ENCODE measurements around the gene TCIRG1. TPM values are rescaled to one million over a fixed set of nuclear protein-coding genes. Genes with fewer than 3 reads are reported as not detected.

Gene TCIRG1
- total RNA-seq, 4 donors from 2014 or later, result 13.4 to 24.5 (median 14.1) TPM

DNA sequence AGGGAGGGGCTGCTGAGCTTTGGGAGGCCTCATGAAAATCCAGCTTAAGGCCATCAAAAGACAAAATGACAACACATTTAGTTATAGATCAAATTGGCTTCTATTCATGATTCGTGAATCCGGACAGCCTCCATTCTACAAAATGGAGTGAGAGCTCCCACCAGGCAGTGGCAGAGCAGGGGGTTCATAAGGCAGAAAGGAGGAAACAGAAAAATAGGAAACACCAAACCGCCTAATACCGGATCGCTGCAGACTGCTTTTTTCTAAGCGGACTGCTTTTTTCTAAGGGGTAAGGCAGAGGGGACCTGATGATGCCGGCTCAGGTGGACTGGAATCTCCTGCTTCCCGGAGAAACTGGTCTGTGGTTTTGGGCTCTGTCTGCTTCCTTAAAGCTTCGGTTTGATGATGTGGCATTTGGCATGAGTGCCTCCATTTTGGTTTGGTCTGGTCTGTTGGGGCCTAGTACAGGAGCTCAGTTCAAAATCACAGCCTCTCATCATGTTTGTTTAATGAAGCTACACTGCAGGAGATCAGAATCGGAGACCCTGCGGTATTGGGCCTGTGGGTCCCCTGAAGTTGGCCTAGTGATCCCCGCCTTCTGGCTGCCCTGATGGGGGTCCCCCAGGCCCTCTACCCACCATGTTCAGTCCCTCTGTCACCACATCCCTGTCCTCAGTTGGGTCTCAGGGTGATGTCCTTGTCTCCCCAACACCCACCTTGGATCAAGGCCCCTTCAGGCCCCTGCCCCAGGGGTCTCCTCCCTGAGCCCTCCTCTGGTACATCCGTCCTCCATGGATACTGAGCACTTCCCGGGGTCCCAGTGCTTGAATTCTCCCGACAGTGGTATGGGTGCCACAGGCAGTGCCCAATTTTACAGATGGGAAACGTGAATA is 27.5 kb upstream of the TCIRG1 start:
- ATAC-seq (no peak), DNase-seq (no peak)
- TF ChIP-seq, protein P1, sequence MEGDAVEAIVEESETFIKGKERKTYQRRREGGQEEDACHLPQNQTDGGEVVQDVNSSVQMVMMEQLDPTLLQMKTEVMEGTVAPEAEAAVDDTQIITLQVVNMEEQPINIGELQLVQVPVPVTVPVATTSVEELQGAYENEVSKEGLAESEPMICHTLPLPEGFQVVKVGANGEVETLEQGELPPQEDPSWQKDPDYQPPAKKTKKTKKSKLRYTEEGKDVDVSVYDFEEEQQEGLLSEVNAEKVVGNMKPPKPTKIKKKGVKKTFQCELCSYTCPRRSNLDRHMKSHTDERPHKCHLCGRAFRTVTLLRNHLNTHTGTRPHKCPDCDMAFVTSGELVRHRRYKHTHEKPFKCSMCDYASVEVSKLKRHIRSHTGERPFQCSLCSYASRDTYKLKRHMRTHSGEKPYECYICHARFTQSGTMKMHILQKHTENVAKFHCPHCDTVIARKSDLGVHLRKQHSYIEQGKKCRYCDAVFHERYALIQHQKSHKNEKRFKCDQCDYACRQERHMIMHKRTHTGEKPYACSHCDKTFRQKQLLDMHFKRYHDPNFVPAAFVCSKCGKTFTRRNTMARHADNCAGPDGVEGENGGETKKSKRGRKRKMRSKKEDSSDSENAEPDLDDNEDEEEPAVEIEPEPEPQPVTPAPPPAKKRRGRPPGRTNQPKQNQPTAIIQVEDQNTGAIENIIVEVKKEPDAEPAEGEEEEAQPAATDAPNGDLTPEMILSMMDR (IDR thresholded peaks at IDR 0.05 in 4 of 5, conservative IDR thresholded peaks at IDR 0.05 in 1 of 5), result no peak
- TF ChIP-seq POLR2A (IDR thresholded peaks at IDR 0.05), result no peak
- Histone ChIP-seq H3K4me3 (peak overlapping the region in 2 of 4 donors; percentile 36 to 39), H3K9me3 (no peaks in the 10 kb centered on the region), H3K4me1 (peaks cover 7 to 18% of the 10 kb centered on the region in 2 donors), H3K36me3 (no peaks in the 10 kb centered on the region), H3K27me3 (no peaks in the 10 kb centered on the region), H3K27ac (peak overlapping the region; percentile 73 to 79 (median 76))
- intact Hi-C loops (cut with DNase I; ENCODE audit: low total_unique reads), result loop anchor here (2.0 kb wide), 1 partner anchor 28 kb away; the partner anchor contains the start of gene TCIRG1
- in situ Hi-C loops (cut with MboI; ENCODE audit: low sequenced_read_pairs in 4 of 4), result no loop called here

DNA sequence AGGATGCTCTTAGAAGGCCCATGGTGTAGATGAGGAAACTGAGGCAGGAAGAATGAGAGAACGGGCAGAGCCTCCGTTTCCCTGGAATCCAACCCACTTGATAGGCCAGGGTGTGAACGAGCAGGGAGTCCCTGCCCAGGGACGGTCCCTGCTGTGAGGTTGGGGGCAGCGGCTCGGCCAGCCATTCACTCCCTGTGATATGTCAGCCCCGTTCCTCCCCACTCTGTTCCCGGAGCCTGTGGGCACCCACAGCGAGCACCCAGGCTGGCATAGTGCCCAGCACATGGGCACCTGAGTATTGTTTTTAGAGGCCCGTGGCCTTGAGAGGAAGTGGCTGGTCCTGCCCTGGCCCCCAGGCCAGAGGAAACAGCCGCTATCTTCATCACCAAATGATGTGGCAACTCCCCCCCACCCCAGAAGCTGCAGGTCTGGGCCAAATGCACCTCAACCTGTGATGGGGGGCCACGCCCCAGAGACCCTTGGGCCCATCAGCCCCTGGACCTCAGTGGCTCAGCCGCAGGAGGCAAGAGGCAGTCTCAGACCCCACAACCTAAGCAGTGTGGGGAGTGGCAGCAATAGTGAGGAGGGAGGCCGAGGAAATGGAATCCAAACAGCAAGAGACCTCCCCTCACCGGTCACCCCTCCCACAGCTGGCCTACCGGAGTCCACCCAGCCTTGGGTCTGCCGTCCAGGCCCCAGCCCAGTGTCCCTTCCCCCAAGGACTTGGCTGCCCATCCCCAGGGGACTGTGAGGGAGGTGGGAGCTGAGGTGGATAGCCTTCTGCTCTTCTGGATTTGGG is 26.6 kb upstream of the TCIRG1 start:
- no peaks in the 10 kb centered on the region for H3K27me3 ChIP-seq
- H3K36me3 ChIP-seq, result no peaks in the 10 kb centered on the region
- no peak for ATAC-seq
- no peaks in the 10 kb centered on the region for H3K9me3 ChIP-seq
- H3K4me1 ChIP-seq, result peaks cover 7 to 18% of the 10 kb centered on the region in 2 donors
- intact Hi-C loops (cut with DNase I; ENCODE audit: low total_unique reads), result no loop called here
- DNase-seq, result no peak
- H3K27ac ChIP-seq, result no peak overlapping the region
- no peak for TF ChIP-seq POLR2A (IDR thresholded peaks at IDR 0.05)
- TF ChIP-seq, protein P1 (IDR thresholded peaks at IDR 0.05 in 4 of 5, conservative IDR thresholded peaks at IDR 0.05 in 1 of 5), result no peak
- in situ Hi-C loops (cut with MboI; ENCODE audit: low sequenced_read_pairs in 4 of 4), result no loop called here
- H3K4me3 ChIP-seq, result no peak overlapping the region

DNA sequence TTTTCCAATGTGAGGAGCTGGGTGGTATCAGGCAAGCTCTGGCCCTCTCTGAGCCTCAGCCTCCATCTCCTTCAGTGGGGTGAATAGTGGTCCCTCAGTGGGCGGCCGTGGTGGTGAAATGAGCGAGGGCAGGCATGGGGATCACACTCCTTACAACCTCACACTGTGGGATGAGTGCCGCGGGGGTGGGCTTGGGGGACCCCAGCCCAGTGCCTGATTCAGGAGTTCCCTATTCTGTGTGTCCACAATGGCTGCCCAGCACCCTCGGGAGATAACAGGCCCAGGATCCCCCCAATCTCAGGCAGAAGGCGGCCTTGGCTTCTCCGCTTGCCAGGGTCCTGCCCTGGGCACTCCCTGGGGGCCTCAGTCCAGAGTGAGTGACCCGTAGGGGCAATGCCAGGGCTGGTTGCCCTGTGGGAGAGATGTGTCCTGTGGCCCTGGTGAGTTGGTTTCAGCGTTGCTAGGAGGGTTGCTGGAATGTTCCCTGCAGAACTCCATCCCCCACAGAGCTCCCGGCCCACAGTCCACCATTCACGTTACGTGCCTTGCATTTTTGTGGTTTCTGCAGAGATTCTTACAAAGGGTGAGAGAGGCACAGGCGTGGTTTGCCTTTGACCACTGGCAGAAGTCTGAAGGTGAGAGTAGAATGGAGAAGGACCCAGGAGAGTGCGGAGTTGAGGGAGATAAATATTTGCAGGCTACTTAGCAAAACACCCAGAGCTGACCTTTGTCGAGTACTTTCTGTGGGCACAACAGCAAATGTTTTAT is 25.8 kb upstream of the TCIRG1 start:
- ATAC-seq (no peak), DNase-seq (no peak)
- Histone ChIP-seq H3K36me3 (no peaks in the 10 kb centered on the region), H3K27ac (no peak overlapping the region), H3K4me3 (no peak overlapping the region), H3K4me1 (peaks cover 7 to 18% of the 10 kb centered on the region in 2 donors), H3K9me3 (no peaks in the 10 kb centered on the region), H3K27me3 (no peaks in the 10 kb centered on the region)
- in situ Hi-C loops (cut with MboI; ENCODE audit: low sequenced_read_pairs in 4 of 4) (no loop called here), intact Hi-C loops (cut with DNase I; ENCODE audit: low total_unique reads) (no loop called here)
- no peak for TF ChIP-seq POLR2A (IDR thresholded peaks at IDR 0.05)
- TF ChIP-seq, protein P1 (IDR thresholded peaks at IDR 0.05 in 4 of 5, conservative IDR thresholded peaks at IDR 0.05 in 1 of 5), result no peak

DNA sequence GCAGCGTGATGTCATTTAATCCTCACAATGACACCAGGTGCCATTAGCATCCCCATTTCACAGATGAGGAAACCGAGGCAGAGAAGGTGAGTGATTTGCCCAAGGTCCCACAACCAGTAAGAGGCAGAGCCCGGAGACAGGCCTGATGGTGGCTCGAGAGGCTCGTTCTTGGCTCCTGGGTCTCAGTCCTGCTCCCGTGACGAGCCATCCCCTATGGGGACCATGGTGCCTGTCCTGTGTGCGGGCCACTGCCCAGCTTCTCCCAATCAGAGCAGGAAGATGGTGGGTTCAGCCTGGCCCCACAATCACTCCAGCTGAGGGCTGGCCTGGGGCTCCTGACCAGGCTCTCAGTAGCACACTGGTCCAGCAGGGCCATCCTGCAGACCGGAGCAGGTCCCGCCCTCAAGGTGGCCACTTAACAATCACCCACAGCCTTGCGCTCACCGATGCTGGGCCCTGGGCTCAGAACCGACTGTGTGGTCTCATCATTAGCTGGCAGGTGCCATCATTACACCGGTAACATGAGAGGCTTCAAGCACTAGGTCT is 25.1 kb upstream of the TCIRG1 start:
- Histone ChIP-seq H3K36me3 (no peaks in the 10 kb centered on the region), H3K27ac (no peak overlapping the region), H3K27me3 (no peaks in the 10 kb centered on the region), H3K9me3 (no peaks in the 10 kb centered on the region), H3K4me3 (no peak overlapping the region), H3K4me1 (peaks cover 7 to 18% of the 10 kb centered on the region in 2 donors)
- TF ChIP-seq, protein P1 (IDR thresholded peaks at IDR 0.05 in 4 of 5, conservative IDR thresholded peaks at IDR 0.05 in 1 of 5), result no peak
- TF ChIP-seq POLR2A (IDR thresholded peaks at IDR 0.05), result no peak
- no peak for DNase-seq
- intact Hi-C loops (cut with DNase I; ENCODE audit: low total_unique reads) (no loop called here), in situ Hi-C loops (cut with MboI; ENCODE audit: low sequenced_read_pairs in 4 of 4) (no loop called here)
- ATAC-seq, result no peak
